PC-9 (cell line): ENCODE measurements around the gene CD2AP.

Source experiments
- CTCF ChIP-seq: fragments of 200-600 bp; sonication (generic); conservative IDR thresholded peaks from 2 replicates; pipeline ENCODE4 v1.6.1; 2017; ENCODE audit warnings: mixed run types, antibody characterized with exemption, mild to moderate bottlenecking, moderate library complexity
- EZH2 ChIP-seq: fragments of 200-600 bp; sonication (generic); IDR thresholded peaks from 2 replicates; pipeline ENCODE4 v1.8.0; 2017; ENCODE audit warnings: antibody characterized with exemption, low read depth

DNA sequence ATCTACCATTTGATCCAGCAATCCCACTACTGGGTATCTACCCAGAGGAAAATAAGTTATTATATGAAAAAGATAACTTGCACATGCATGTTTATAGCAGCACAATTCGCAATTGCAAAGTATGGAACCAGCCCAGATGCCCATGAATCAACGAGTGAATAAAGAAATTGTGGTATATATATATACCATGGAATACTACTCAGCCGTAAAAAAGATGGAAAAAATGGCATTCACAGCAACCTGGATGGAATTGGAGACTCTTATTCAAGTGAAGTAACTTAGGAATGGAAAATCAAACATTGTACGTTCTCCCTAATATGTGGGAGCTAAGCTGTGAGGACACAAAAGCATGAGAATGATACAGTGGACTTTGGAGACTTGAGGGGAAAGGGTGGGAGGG, 120.8 kb downstream of the CD2AP start:
- TF ChIP-seq CTCF = no peak
- no peak for TF ChIP-seq EZH2
